Measurements from ENCODE around the gene DDX10. TPM values are rescaled to one million over a fixed set of nuclear protein-coding genes. Genes with fewer than 3 reads are reported as not detected.

Gene DDX10
- total and polyA plus RNA-seq, 10 donors = 17.5 to 39.3 (median 23.0) TPM

- Histone ChIP-seq H3K4me1 (no peaks in the 10 kb centered on the region), H3K27ac (no peak overlapping the region), H3K9me3 (no peaks in the 10 kb centered on the region), H3K27me3 (replicated peaks in 1 of 7) (no peaks in the 10 kb centered on the region), H3K4me3 (no peak overlapping the region), H3K36me3 (peaks cover 0 to 47% (median 7%) of the 10 kb centered on the region in 6 donors)
- intact Hi-C loops (cut with DNase I; ENCODE audit: low total_unique reads) = no loop called here
- DNase-seq = no peak
- TF ChIP-seq CTCF (IDR thresholded peaks at IDR 0.05 in 8 of 11, conservative IDR thresholded peaks at IDR 0.05 in 3 of 11) = no peak
- no peak for TF ChIP-seq POLR2A (IDR thresholded peaks at IDR 0.05)
- no peak for TF ChIP-seq POLR2AphosphoS5 (IDR thresholded peaks at IDR 0.05)
- WGBS, 5 donors = 89 to 93% (median 92%) methylated on average over 3 of the region's 3 CpGs
Measured at GRCh38 chr11:108838102-108838791, 173.4 kb downstream of the DDX10 start.

- no peaks in the 10 kb centered on the region for H3K27me3 ChIP-seq (replicated peaks in 1 of 7)
- no peak overlapping the region for H3K4me3 ChIP-seq
- H3K9me3 ChIP-seq = no peaks in the 10 kb centered on the region
- H3K4me1 ChIP-seq = no peaks in the 10 kb centered on the region
- peaks cover 0 to 51% (median 7%) of the 10 kb centered on the region in 6 donors for H3K36me3 ChIP-seq
- WGBS, 5 donors = 75 to 88% (median 86%) methylated on average over 1 of the region's 1 CpG
- TF ChIP-seq POLR2AphosphoS5 (IDR thresholded peaks at IDR 0.05) (no peak), POLR2A (IDR thresholded peaks at IDR 0.05) (no peak), CTCF (IDR thresholded peaks at IDR 0.05 in 8 of 11, conservative IDR thresholded peaks at IDR 0.05 in 3 of 11) (no peak)
- H3K27ac ChIP-seq = no peak overlapping the region
- no peak for DNase-seq
- intact Hi-C loops (cut with DNase I; ENCODE audit: low total_unique reads) = no loop called here
Measured at GRCh38 chr11:108838792-108839105, 173.9 kb downstream of the DDX10 start.

- Histone ChIP-seq H3K4me3 (no peak overlapping the region), H3K9me3 (no peaks in the 10 kb centered on the region), H3K4me1 (no peaks in the 10 kb centered on the region), H3K36me3 (peaks cover 0 to 31% (median 2%) of the 10 kb centered on the region in 6 donors), H3K27ac (no peak overlapping the region), H3K27me3 (replicated peaks in 1 of 7) (no peaks in the 10 kb centered on the region)
- no peak for DNase-seq
- intact Hi-C loops (cut with DNase I; ENCODE audit: low total_unique reads) = no loop called here
- no peak for TF ChIP-seq CTCF (IDR thresholded peaks at IDR 0.05 in 8 of 11, conservative IDR thresholded peaks at IDR 0.05 in 3 of 11)
Measured at GRCh38 chr11:108846009-108846408, 181.1 kb downstream of the DDX10 start.

- Histone ChIP-seq H3K4me1 (no peaks in the 10 kb centered on the region), H3K27ac (no peak overlapping the region), H3K9me3 (no peaks in the 10 kb centered on the region), H3K27me3 (replicated peaks in 1 of 7) (no peaks in the 10 kb centered on the region), H3K4me3 (no peak overlapping the region), H3K36me3 (peaks cover 0 to 18% (median 1%) of the 10 kb centered on the region in 6 donors)
- DNase-seq = no peak
- intact Hi-C loops (cut with DNase I; ENCODE audit: low total_unique reads) = no loop called here
- TF ChIP-seq POLR2A (IDR thresholded peaks at IDR 0.05) = no peak
- no peak for TF ChIP-seq POLR2AphosphoS5 (IDR thresholded peaks at IDR 0.05)
- TF ChIP-seq CTCF (IDR thresholded peaks at IDR 0.05 in 8 of 11, conservative IDR thresholded peaks at IDR 0.05 in 3 of 11) = no peak
- 89 to 92% (median 92%) methylated on average over 3 of the region's 3 CpGs for WGBS, 5 donors
Measured at GRCh38 chr11:108847298-108847990, 182.6 kb downstream of the DDX10 start.

Data from spleen (tissue), 11 donors.